Spleen (tissue), 7 donors: ENCODE data around the gene GOSR2.

Experiments used
- CTCF ChIP-seq, 11 experiments: fragments of 200-600 bp in 7 of 11; fragments of 450-650 bp in 4 of 11; sonication (generic) in 4 of 11; IDR thresholded peaks in 8 of 11; conservative IDR thresholded peaks in 3 of 11; 1 replicate in 7 of 11; 2 replicates in 4 of 11; pipeline versions ENCODE4 v1.4.0 to v1.8.0; 2016 to 2021; ENCODE audit warnings: antibody characterized with exemption in 11 of 11, inconsistent platforms in 4 of 11, mild to moderate bottlenecking in 1 of 11
- POLR2A ChIP-seq, 3 donors: fragments of 450-650 bp; IDR thresholded peaks; one replicate each; pipeline ENCODE4 v1.5.1; 2017; ENCODE audit warnings: antibody characterized with exemption in 3 of 3, mild to moderate bottlenecking in 1 of 3
- POLR2AphosphoS5 ChIP-seq, 3 donors: sonication (generic); formaldehyde crosslinking; IDR thresholded peaks; one replicate each; pipeline ENCODE4 v1.5.1; 2017; ENCODE audit warnings: antibody characterized with exemption in 3 of 3
- donor health status: DM: no; HTN: no; CAD: no; lungs with moderate emphysema.
- donor health status: DM: no; HTN: no; CAD: no.
- donor health status: DM: no; HTN: no; CAD: no.

- no peak for TF ChIP-seq CTCF (IDR thresholded peaks at IDR 0.05 in 8 of 11, conservative IDR thresholded peaks at IDR 0.05 in 3 of 11)
- no peak for TF ChIP-seq POLR2A (IDR thresholded peaks at IDR 0.05)
- TF ChIP-seq POLR2AphosphoS5 (IDR thresholded peaks at IDR 0.05): no peak
Measured at GRCh38 chr17:46892192-46892703, 30.7 kb upstream of the GOSR2 start.
